A673 (cell line): Measurements from ENCODE around the gene C19orf44. TPM values are rescaled to one million over a fixed set of nuclear protein-coding genes. Genes with fewer than 3 reads are reported as not detected.
"Not testable (repeated sequence)": the region's sequence is repeated elsewhere in the genome, so short reads cannot be mapped to it uniquely, and the experiment has no call there.

ENCODE experiments used
- BruUV-seq: library from RNA; stranded (reverse); fragments of 400-500 nt; replicated peaks from 2 replicates; lab custom pipeline; 2021; lab: Mats Ljungman, UMichigan
- CTCF ChIA-PET: fragments of 300-600 bp; sonication (Branson Sonifier 250); formaldehyde crosslinking; loops from one replicate; lab custom pipeline; 2022; ENCODE audit warnings: antibody characterized with exemption; lab: Charles Lee
- POLR2A ChIA-PET: fragments of 300-600 bp; sonication (Branson Sonifier 250); formaldehyde crosslinking; loops from one replicate; lab custom pipeline; 2022; ENCODE audit warnings: antibody characterized with exemption; ENCODE audit not compliant: low non-redundant PET; lab: Charles Lee
- DNase-seq: peaks from one replicate; pipeline ENCODE4 v3.0.0-alpha.2; 2015; ENCODE audit warnings: low spot score
- H3K27ac ChIP-seq: fragments of 200-600 bp; sonication (generic); 2 replicates; pipeline ENCODE4 v1.5.1; 2016; ENCODE audit warnings: mixed run types, low read depth, mild to moderate bottlenecking, mixed read lengths, antibody characterized with exemption, low read length; ENCODE audit not compliant: poor library complexity, severe bottlenecking
- H3K27me3 ChIP-seq: fragments of 200-600 bp; sonication (generic); replicated peaks from 2 replicates; pipeline ENCODE4 v1.6.1; 2017; ENCODE audit warnings: mixed run types, low read depth, mild to moderate bottlenecking, mixed read lengths, antibody characterized with exemption, low read length; ENCODE audit not compliant: insufficient read depth, poor library complexity
- H3K36me3 ChIP-seq: fragments of 200-600 bp; sonication (generic); 2 replicates; pipeline ENCODE4 v1.6.1; 2016; ENCODE audit warnings: mixed run types, mild to moderate bottlenecking, mixed read lengths, antibody characterized with exemption, low read length; ENCODE audit not compliant: insufficient read depth, poor library complexity, severe bottlenecking
- H3K4me1 ChIP-seq: fragments of 200-600 bp; sonication (generic); 2 replicates; pipeline ENCODE4 v1.6.1; 2017; ENCODE audit warnings: mixed run types, mild to moderate bottlenecking, mixed read lengths, antibody characterized with exemption, low read length; ENCODE audit not compliant: insufficient read depth, poor library complexity, severe bottlenecking
- H3K4me3 ChIP-seq: fragments of 200-600 bp; sonication (generic); 2 replicates; pipeline ENCODE4 v1.5.1; 2016; ENCODE audit warnings: low read depth, mixed run types, mild to moderate bottlenecking, mixed read lengths, low read length; ENCODE audit not compliant: poor library complexity, severe bottlenecking
- H3K9me3 ChIP-seq: fragments of 200-600 bp; sonication (generic); 2 replicates; pipeline ENCODE4 v1.6.1; 2016; ENCODE audit warnings: mixed run types, low read depth, mild to moderate bottlenecking, mixed read lengths, antibody characterized with exemption, low read length; ENCODE audit not compliant: poor library complexity, severe bottlenecking
- EZH2 ChIP-seq: fragments of 200-600 bp; sonication (generic); IDR thresholded peaks from 2 replicates; pipeline ENCODE4 v1.6.1; 2017; ENCODE audit warnings: borderline replicate concordance, low read depth, mild to moderate bottlenecking, mixed read lengths, antibody characterized with exemption, low read length; ENCODE audit not compliant: poor library complexity, severe bottlenecking
- intact Hi-C: fragments of 100-400 bp; cut with micrococcal nuclease; formaldehyde crosslinking; loops from one replicate; pipeline ENCODE4 v1.10.0; 2022; ENCODE audit not compliant: unreplicated experiment
- total RNA-seq: library from RNA; stranded (reverse); gene quantifications from 2 replicates; pipeline ENCODE4 v1.2.3, GENCODE V29; 2021
- TF ChIP-seq, protein P1 (sequence below): fragments of 300-800, 200-600 bp; sonication (generic); conservative IDR thresholded peaks from 2 replicates; pipeline ENCODE4 v1.5.1; 2017; ENCODE audit warnings: low read depth, mild to moderate bottlenecking, antibody characterized with exemption, low read length, moderate library complexity, mixed read lengths

The C19orf44 gene
- total RNA-seq, 1 experiment from 2014 or later = 9.8 TPM

DNA sequence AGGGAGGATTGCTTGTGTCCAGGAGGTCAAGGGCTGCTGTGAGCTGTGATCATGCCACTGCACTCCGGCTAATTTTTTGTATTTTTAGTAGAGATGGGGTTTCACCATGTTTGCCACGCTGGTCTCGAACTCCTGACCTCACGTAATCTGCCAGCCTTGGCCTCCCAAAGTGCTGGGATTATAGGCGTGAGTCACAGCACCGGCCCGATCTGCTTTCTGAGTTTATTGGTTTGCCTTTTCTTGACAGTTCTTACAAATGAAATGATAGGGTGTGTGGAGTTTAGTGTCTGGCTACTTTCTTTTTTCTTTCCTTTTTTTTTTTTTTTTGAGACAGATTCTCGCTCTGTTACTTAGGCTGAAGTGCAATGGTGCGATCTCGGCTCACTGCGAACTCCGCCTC, 848 bp downstream of the C19orf44 start:
- BruUV-seq = no TSS peak
- peaks cover 5% of the 10 kb centered on the region for H3K36me3 ChIP-seq
- peak overlapping the region; percentile 74 for H3K4me3 ChIP-seq
- CTCF ChIA-PET = no interaction called here
- no peak overlapping the region for H3K27ac ChIP-seq
- TF ChIP-seq, protein P1, sequence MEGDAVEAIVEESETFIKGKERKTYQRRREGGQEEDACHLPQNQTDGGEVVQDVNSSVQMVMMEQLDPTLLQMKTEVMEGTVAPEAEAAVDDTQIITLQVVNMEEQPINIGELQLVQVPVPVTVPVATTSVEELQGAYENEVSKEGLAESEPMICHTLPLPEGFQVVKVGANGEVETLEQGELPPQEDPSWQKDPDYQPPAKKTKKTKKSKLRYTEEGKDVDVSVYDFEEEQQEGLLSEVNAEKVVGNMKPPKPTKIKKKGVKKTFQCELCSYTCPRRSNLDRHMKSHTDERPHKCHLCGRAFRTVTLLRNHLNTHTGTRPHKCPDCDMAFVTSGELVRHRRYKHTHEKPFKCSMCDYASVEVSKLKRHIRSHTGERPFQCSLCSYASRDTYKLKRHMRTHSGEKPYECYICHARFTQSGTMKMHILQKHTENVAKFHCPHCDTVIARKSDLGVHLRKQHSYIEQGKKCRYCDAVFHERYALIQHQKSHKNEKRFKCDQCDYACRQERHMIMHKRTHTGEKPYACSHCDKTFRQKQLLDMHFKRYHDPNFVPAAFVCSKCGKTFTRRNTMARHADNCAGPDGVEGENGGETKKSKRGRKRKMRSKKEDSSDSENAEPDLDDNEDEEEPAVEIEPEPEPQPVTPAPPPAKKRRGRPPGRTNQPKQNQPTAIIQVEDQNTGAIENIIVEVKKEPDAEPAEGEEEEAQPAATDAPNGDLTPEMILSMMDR = no peak
- TF ChIP-seq EZH2 = no peak
- H3K9me3 ChIP-seq = no peaks in the 10 kb centered on the region
- H3K27me3 ChIP-seq = no peaks in the 10 kb centered on the region
- no peak for DNase-seq
- POLR2A ChIA-PET = no interaction called here
- intact Hi-C loops = no loop called here
- peaks cover 5% of the 10 kb centered on the region for H3K4me1 ChIP-seq

DNA sequence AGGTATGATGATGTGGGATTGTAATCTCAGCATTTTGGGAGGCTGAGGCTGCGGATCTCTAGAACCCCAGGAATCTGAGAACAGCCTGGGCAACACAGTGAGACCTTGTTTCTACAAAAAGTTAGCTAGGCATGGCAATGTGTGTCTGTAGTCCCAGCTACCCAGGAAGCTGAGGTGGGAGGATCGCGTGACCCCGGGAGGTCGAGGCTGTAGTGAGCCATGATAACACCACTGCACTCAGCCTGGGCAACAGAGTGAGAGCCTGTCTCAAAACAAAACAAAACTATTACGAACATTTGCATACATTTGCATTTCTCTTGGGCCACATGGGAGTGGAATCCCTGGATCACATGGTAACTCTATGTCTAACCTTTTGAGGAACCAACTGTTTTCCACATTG, 1.6 kb downstream of the C19orf44 start:
- TF ChIP-seq, protein P1 = no peak
- TF ChIP-seq EZH2 = no peak
- H3K4me3 ChIP-seq = no peak overlapping the region
- TSS peak; percentile 31 for BruUV-seq
- POLR2A ChIA-PET = no interaction called here
- peaks cover 5% of the 10 kb centered on the region for H3K36me3 ChIP-seq
- peaks cover 5% of the 10 kb centered on the region for H3K4me1 ChIP-seq
- CTCF ChIA-PET = no interaction called here
- H3K9me3 ChIP-seq = no peaks in the 10 kb centered on the region
- no peaks in the 10 kb centered on the region for H3K27me3 ChIP-seq
- no peak for DNase-seq
- intact Hi-C loops = no loop called here
- H3K27ac ChIP-seq = no peak overlapping the region

DNA sequence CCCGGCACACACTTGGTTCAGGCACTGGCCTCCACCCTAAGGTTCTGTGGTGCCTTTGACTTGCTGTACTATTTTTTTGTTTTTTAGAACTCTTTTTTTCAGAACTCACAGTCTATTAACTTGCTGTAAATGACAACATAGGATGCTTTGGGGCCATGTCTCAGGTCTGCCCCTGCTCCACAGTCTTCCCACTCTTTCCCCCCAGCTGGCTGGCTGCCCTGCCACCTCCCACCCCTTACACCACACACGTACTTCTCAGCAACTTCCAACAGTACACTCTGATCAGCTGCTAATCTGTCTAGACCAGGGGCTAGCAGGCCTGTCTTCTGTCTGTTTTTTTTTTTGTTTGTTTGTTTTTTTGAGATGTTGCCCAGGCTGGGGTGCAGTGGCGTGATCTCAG, 8.1 kb downstream of the C19orf44 start:
- TF ChIP-seq EZH2 = no peak
- TF ChIP-seq, protein P1 = no peak
- H3K36me3 ChIP-seq = peaks cover 10% of the 10 kb centered on the region
- H3K27me3 ChIP-seq = no peaks in the 10 kb centered on the region
- DNase-seq = no peak
- ChIA-PET POLR2A (no interaction called here), CTCF (no interaction called here)
- no TSS peak for BruUV-seq
- no peak overlapping the region for H3K4me3 ChIP-seq
- no peaks in the 10 kb centered on the region for H3K4me1 ChIP-seq
- H3K27ac ChIP-seq = no peak overlapping the region
- intact Hi-C loops = no loop called here
- H3K9me3 ChIP-seq = no peaks in the 10 kb centered on the region

DNA sequence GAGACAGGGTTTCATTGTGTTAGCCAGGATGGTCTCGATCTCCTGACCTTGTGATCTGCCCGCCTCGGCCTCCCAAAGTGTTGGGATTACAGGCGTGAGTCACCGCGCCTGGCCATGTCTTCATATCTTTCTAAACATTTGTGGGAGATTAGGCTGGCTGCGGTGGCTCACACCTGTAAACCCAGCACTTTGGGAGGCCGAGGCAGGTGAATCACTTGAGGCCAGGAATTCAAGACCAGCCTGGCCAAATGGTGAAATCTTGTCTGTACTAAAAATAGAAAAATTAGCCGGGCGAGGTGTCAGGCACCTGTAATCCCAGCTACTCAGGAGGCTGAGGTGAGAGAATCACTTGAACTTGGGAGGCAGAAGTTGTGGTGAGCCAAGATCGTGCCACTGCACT, 10.0 kb downstream of the C19orf44 start:
- BruUV-seq, H3K4me1 ChIP-seq, H3K9me3 ChIP-seq, DNase-seq, POLR2A ChIA-PET, H3K4me3 ChIP-seq, CTCF ChIA-PET, H3K27me3 ChIP-seq, H3K27ac ChIP-seq, intact Hi-C loops: not testable (repeated sequence)
- H3K36me3 ChIP-seq = peaks cover 11% of the 10 kb centered on the region
